Measurements from ENCODE around the gene TDG. TPM values are rescaled to one million over a fixed set of nuclear protein-coding genes. Genes with fewer than 3 reads are reported as not detected.

The TDG gene
- 10 to 100 TPM; 14.4 to 18.7 TPM for total RNA-seq
- 1 to 10 TPM; 5.0 to 9.3 TPM for polyA plus RNA-seq

- WGBS = 6% methylated on average over 64 of the region's 64 CpGs
- Histone ChIP-seq H3K36me3 (ENCODE audit: control insufficient read depth in 4 of 4, insufficient read depth in 3 of 4, low read depth in 1 of 4, low read length in 3 of 4) (no peaks in the 10 kb centered on the region), H3K9ac (ENCODE audit: low read depth in 1 of 2, low read length in 2 of 2) (peak within 1 kb of the TSS; percentile 97 to 98), H3K4me3 (ENCODE audit: low read depth in 1 of 3, low read length in 3 of 3) (peak within 1 kb of the TSS; percentile 79 to 98 (median 81)), H3K9me3 (ENCODE audit: control insufficient read depth in 4 of 4, low read length in 3 of 4) (no peaks in the 10 kb centered on the region), H3K27ac (ENCODE audit: low read depth in 1 of 2, low read length in 2 of 2) (peak within 1 kb of the TSS; percentile 73 to 93), H3K27me3 (ENCODE audit: control insufficient read depth in 4 of 4, insufficient read depth in 4 of 4, low read length in 3 of 4) (no peaks in the 10 kb centered on the region), H3K4me1 (ENCODE audit: control insufficient read depth in 4 of 4, insufficient read depth in 4 of 4, low read length in 3 of 4) (peaks cover 6 to 24% (median 17%) of the 10 kb centered on the region in 4 donors)
- TF ChIP-seq JUND (IDR thresholded peaks at IDR 0.05) (peak in 1 of 2 donors; percentile 7), EGR1 (IDR thresholded peaks at IDR 0.05; ENCODE audit: low read depth in 2 of 2) (peak; percentile 28 to 70), CTCF (IDR thresholded peaks at IDR 0.05; ENCODE audit: low read depth, low read length, missing input control) (no peak), FOXA1 (IDR thresholded peaks at IDR 0.05) (no peak), HNF4G (IDR thresholded peaks at IDR 0.05) (no peak), RXRA (IDR thresholded peaks at IDR 0.05) (peak in 1 of 2 donors; percentile 46), HNF4A (conservative IDR thresholded peaks at IDR 0.05) (peak; percentile 15 to 35), YY1 (IDR thresholded peaks at IDR 0.05) (peak; percentile 84), RAD21 (IDR thresholded peaks at IDR 0.05) (peak in 1 of 2 donors; percentile 33), SP1 (IDR thresholded peaks at IDR 0.05) (peak; percentile 70), GABPA (IDR thresholded peaks at IDR 0.05 in 1 of 2, conservative IDR thresholded peaks at IDR 0.05 in 1 of 2) (peak; percentile 81 to 94), TAF1 (conservative IDR thresholded peaks at IDR 0.05) (peak; percentile 84), ZBTB33 (IDR thresholded peaks at IDR 0.05) (peak; percentile 70), NR2F2 (IDR thresholded peaks at IDR 0.05) (peak; percentile 43), REST (IDR thresholded peaks at IDR 0.05) (peak; percentile 74), FOXA2 (IDR thresholded peaks at IDR 0.05) (no peak), ATF3 (IDR thresholded peaks at IDR 0.05) (no peak), MAX (IDR thresholded peaks at IDR 0.05) (peak; percentile 86)
- peak; percentile 94 for DNase-seq (ENCODE audit: low spot score)
These were observed at the start of gene TDG for GRCh38 chr12:103965590-103966504. Gene TDG (plus strand): TSS chr12:103965872. CDS start chr12:103966038, 166 bp downstream.

All from liver (tissue), 9 donors.